H1 (cell line): ENCODE results near the gene TAS2R50. TPM values are rescaled to one million over a fixed set of nuclear protein-coding genes. Genes with fewer than 3 reads are reported as not detected.

Experiments used
- CTCF ChIA-PET: fragments of 300-600 bp; sonication (Branson Sonifier 250); formaldehyde crosslinking; loops from one replicate; lab custom pipeline; 2021; ENCODE audit not compliant: partially characterized antibody; lab: Charles Lee
- POLR2A ChIA-PET: fragments of 300-600 bp; sonication (Branson Sonifier 250); formaldehyde crosslinking; loops from one replicate; lab custom pipeline; 2021; ENCODE audit warnings: inconsistent platforms; ENCODE audit not compliant: partially characterized antibody; lab: Charles Lee
- DNase-seq, 2 experiments: peaks; one replicate each; pipeline versions ENCODE4 v3.0.0 to v3.0.0-alpha.2; 2010 to 2022; ENCODE audit warnings: low spot score in 2 of 2, low read depth in 1 of 2, mixed read lengths in 1 of 2
- FAIRE-seq: peaks from 2 replicates; lab custom pipeline; 2011; peaks lifted over from hg19 to GRCh38; lab: Jason Lieb, UNC
- H2AFZ ChIP-seq: 2 replicates; pipeline ENCODE4 v1.8.1; 2012; ENCODE audit warnings: low read length, inconsistent platforms
- H2AK5ac ChIP-seq: 2 replicates; pipeline ENCODE4 v1.6.1; 2013; ENCODE audit warnings: low read depth, low read length
- H2BK120ac ChIP-seq: replicated peaks from 2 replicates; pipeline ENCODE3; 2013; ENCODE audit warnings: low read depth, low read length, inconsistent platforms
- H2BK12ac ChIP-seq: 2 replicates; pipeline ENCODE4 v1.6.1; 2013; ENCODE audit warnings: low read depth, low read length
- H2BK15ac ChIP-seq: 2 replicates; pipeline ENCODE4 v1.6.1; 2013; ENCODE audit warnings: low read length
- H2BK20ac ChIP-seq: 2 replicates; pipeline ENCODE4 v1.6.1; 2013; ENCODE audit warnings: low read length
- H2BK5ac ChIP-seq: 2 replicates; pipeline ENCODE4 v1.6.1; 2013; ENCODE audit warnings: low read depth, low read length
- H3K14ac ChIP-seq: 2 replicates; pipeline ENCODE4 v1.6.1; 2013; ENCODE audit warnings: inconsistent platforms; ENCODE audit not compliant: insufficient read length
- H3K18ac ChIP-seq: 2 replicates; pipeline ENCODE4 v1.6.1; 2013; ENCODE audit warnings: low read length; ENCODE audit errors: extremely low read depth
- H3K23ac ChIP-seq: 2 replicates; pipeline ENCODE4 v1.6.1; 2013; ENCODE audit warnings: inconsistent platforms; ENCODE audit not compliant: insufficient read length
- H3K23me2 ChIP-seq: 2 replicates; pipeline ENCODE4 v1.6.1; 2013; ENCODE audit warnings: low read depth, low read length
- H3K27ac ChIP-seq: 2 replicates; pipeline ENCODE4 v1.6.1; 2011; ENCODE audit warnings: low read depth, low read length, inconsistent platforms
- H3K27me3 ChIP-seq, 4 experiments: replicated peaks in 1 of 4; 1 replicate in 1 of 4; 2 replicates in 3 of 4; pipeline versions ENCODE4 v1.6.1 to v1.8.1; 2011 to 2013; ENCODE audit warnings: low read length in 3 of 4, mild to moderate bottlenecking in 3 of 4, inconsistent platforms in 2 of 4, mixed read lengths in 2 of 4, moderate library complexity in 1 of 4; ENCODE audit not compliant: control insufficient read depth in 3 of 4, insufficient read depth in 3 of 4; ENCODE audit errors: extremely low read depth in 1 of 4
- H3K36me3 ChIP-seq, 4 experiments: 2 replicates each; pipeline versions ENCODE4 v1.6.1 to v1.8.1; 2011 to 2013; ENCODE audit warnings: mild to moderate bottlenecking in 4 of 4, low read length in 3 of 4, moderate library complexity in 2 of 4, control low read depth in 1 of 4, inconsistent platforms in 1 of 4; ENCODE audit not compliant: insufficient read depth in 4 of 4, control insufficient read depth in 2 of 4
- H3K4ac ChIP-seq: replicated peaks from 2 replicates; pipeline ENCODE3; 2013; ENCODE audit warnings: low read length, low read depth, mixed read lengths, inconsistent platforms; ENCODE audit not compliant: insufficient read length
- H3K4me1 ChIP-seq, 4 experiments: replicated peaks in 1 of 4; 1 replicate in 1 of 4; 2 replicates in 3 of 4; pipeline versions ENCODE4 v1.6.1 to v1.8.1; 2011 to 2013; ENCODE audit warnings: low read length in 3 of 4, inconsistent platforms in 2 of 4, mixed read lengths in 1 of 4; ENCODE audit not compliant: insufficient read depth in 4 of 4, control insufficient read depth in 3 of 4
- H3K4me2 ChIP-seq, 2 experiments: 2 replicates each; pipeline versions ENCODE4 v1.6.1 to v1.8.1; 2011 to 2013; ENCODE audit warnings: low read depth in 2 of 2, low read length in 2 of 2, control low read depth in 1 of 2, inconsistent platforms in 1 of 2, mild to moderate bottlenecking in 1 of 2; ENCODE audit not compliant: insufficient read depth in 1 of 2
- H3K4me3 ChIP-seq, 4 experiments: fragments of 200-600, 300-600 bp in 1 of 4; sonication (generic), shearing (Covaris generic), sonication (Bioruptor Twin) in 1 of 4; 2 replicates each; pipeline versions ENCODE4 v1.5.1 to v1.8.1; 2011 to 2016; ENCODE audit warnings: low read length in 4 of 4, low read depth in 3 of 4, control low read depth in 2 of 4, inconsistent platforms in 2 of 4, mild to moderate bottlenecking in 2 of 4, mixed read lengths in 1 of 4, moderate library complexity in 1 of 4; ENCODE audit not compliant: insufficient read depth in 2 of 4; ENCODE audit errors: extremely low read depth in 1 of 4
- H3K56ac ChIP-seq: replicated peaks from 2 replicates; pipeline ENCODE3; 2013; ENCODE audit warnings: low read depth, mild to moderate bottlenecking, mixed read lengths, low read length, inconsistent platforms; ENCODE audit not compliant: insufficient read length
- H3K79me1 ChIP-seq: 2 replicates; pipeline ENCODE4 v1.6.1; 2013; ENCODE audit warnings: low read depth, low read length, control low read depth
- H3K79me2 ChIP-seq, 2 experiments: 2 replicates each; pipeline versions ENCODE4 v1.6.1 to v1.8.1; 2012 to 2013; ENCODE audit warnings: low read length in 2 of 2, mild to moderate bottlenecking in 2 of 2, inconsistent platforms in 1 of 2; ENCODE audit not compliant: insufficient read depth in 2 of 2, control insufficient read depth in 1 of 2
- H3K9ac ChIP-seq, 4 experiments: replicated peaks in 1 of 4; 1 replicate in 1 of 4; 2 replicates in 3 of 4; pipeline versions ENCODE4 v1.6.1 to v1.8.1; 2011 to 2013; ENCODE audit warnings: low read depth in 3 of 4, low read length in 3 of 4, control low read depth in 2 of 4, mild to moderate bottlenecking in 2 of 4, moderate library complexity in 2 of 4, inconsistent platforms in 1 of 4; ENCODE audit errors: extremely low read depth in 1 of 4
- H3K9me3 ChIP-seq, 2 experiments: 2 replicates each; pipeline versions ENCODE4 v1.6.1 to v1.8.1; 2012 to 2013; ENCODE audit warnings: mild to moderate bottlenecking in 2 of 2, moderate library complexity in 2 of 2, control low read depth in 1 of 2, inconsistent platforms in 1 of 2, low read depth in 1 of 2, low read length in 1 of 2, mixed read lengths in 1 of 2; ENCODE audit not compliant: insufficient read depth in 2 of 2
- H4K20me1 ChIP-seq, 2 experiments: replicated peaks in 1 of 2; 2 replicates each; pipeline versions ENCODE3 to v1.8.1; 2011 to 2013; ENCODE audit warnings: inconsistent platforms in 2 of 2, low read length in 2 of 2, mild to moderate bottlenecking in 1 of 2; ENCODE audit not compliant: insufficient read depth in 2 of 2, control insufficient read depth in 1 of 2
- H4K5ac ChIP-seq: 2 replicates; pipeline ENCODE4 v1.6.1; 2013; ENCODE audit warnings: low read length, low read depth, mixed read lengths, inconsistent platforms; ENCODE audit not compliant: insufficient read length
- H4K8ac ChIP-seq: 2 replicates; pipeline ENCODE4 v1.8.0; 2013; ENCODE audit warnings: mild to moderate bottlenecking, moderate library complexity, low read length, inconsistent platforms; ENCODE audit not compliant: insufficient read depth; ENCODE audit errors: extremely low read depth
- H4K91ac ChIP-seq: replicated peaks from 2 replicates; pipeline ENCODE3; 2013; ENCODE audit warnings: low read length, mixed read lengths, inconsistent platforms; ENCODE audit not compliant: insufficient read length
- BACH1 ChIP-seq: IDR thresholded peaks from 2 replicates; pipeline ENCODE4 v1.6.1; 2012; ENCODE audit warnings: low read length, improper control_type of control experiment
- EZH2 ChIP-seq: fragments of 200-600 bp; sonication (generic); IDR thresholded peaks from 2 replicates; pipeline ENCODE4 v1.7.1; 2012; ENCODE audit warnings: low read depth, mild to moderate bottlenecking, moderate library complexity, low read length, inconsistent platforms; ENCODE audit not compliant: severe bottlenecking
- MAX ChIP-seq: IDR thresholded peaks from 2 replicates; pipeline ENCODE4 v1.6.1; 2012; ENCODE audit warnings: inconsistent platforms
- WGBS, 2 experiments: shearing (Covaris generic) in 1 of 2; methylation state at CpG; one replicate each; pipeline versions ENCODE4 v1.1.6 to v1.1.7; 2013 to 2015; ENCODE audit warnings: low lambda C conversion rate in 2 of 2, mixed read lengths in 2 of 2, inconsistent platforms in 1 of 2, low coverage in 1 of 2, missing lambda C conversion rate in 1 of 2; ENCODE audit not compliant: insufficient replicate concordance in 2 of 2, insufficient coverage in 1 of 2, insufficient read length in 1 of 2; ENCODE audit errors: extremely low coverage in 1 of 2, missing lambda C conversion rate in 1 of 2; 5-methylcytosine and 5-hydroxymethylcytosine counted together
- polyA plus RNA-seq, 7 experiments: library from polyadenylated mRNA; depleted of rRNA in 3 of 7; stranded (reverse) in 5 of 7; unstranded in 2 of 7; fragments of >200 nt in 5 of 7; fragments of 200-250 nt in 2 of 7; gene quantifications; 1 replicate in 5 of 7; 2 replicates in 1 of 7; 4 replicates in 1 of 7; pipeline versions ENCODE4 v1.2.1 to v1.2.3, GENCODE V29; 2011 to 2013; ENCODE audit warnings: missing spikeins in 2 of 7, mixed read lengths in 2 of 7
- total RNA-seq: library from RNA; stranded (reverse); fragmentation: NEBNext Ultra II Directional; extraction: Animal tissue kit (Norgen Biotek cat#: 25700); gene quantifications from 2 replicates; pipeline ENCODE4 v1.2.1, GENCODE V29; 2021

Gene TAS2R50
- total and polyA plus RNA-seq, 2 of the 8 experiments (the other 6 are each of a cell fraction or from before 2014, with no cell fraction given), result 0.11 to 0.50 TPM

GRCh38 chr12:10941916-10942607 is 44.6 kb downstream of the TAS2R50 start:
- H4K8ac ChIP-seq, result no peak overlapping the region
- H3K27ac ChIP-seq, result no peak overlapping the region; the same call in 1 of the 2 replicates
- no peak overlapping the region for H3K9ac ChIP-seq
- no peak overlapping the region for H2BK20ac ChIP-seq
- H4K20me1 ChIP-seq, result no peaks in the 10 kb centered on the region
- H3K23ac ChIP-seq, result no peak overlapping the region
- no peaks in the 10 kb centered on the region for H3K27me3 ChIP-seq
- no peak overlapping the region for H2AK5ac ChIP-seq
- POLR2A ChIA-PET, result no interaction called here
- H3K4ac ChIP-seq, result no peak overlapping the region
- H2BK12ac ChIP-seq, result no peak overlapping the region
- no peaks in the 10 kb centered on the region for H3K23me2 ChIP-seq
- DNase-seq (peak in 1 of 2 experiments; percentile 39), FAIRE-seq (no peak)
- no peaks in the 10 kb centered on the region; a peak in 1 of 8 replicates for H3K36me3 ChIP-seq
- H3K79me2 ChIP-seq, result no peaks in the 10 kb centered on the region
- no peak overlapping the region for H2BK15ac ChIP-seq
- H3K79me1 ChIP-seq, result no peaks in the 10 kb centered on the region; the same call in 1 of the 2 replicates
- WGBS, 2 experiments, result 86% methylated on average over 4 of the region's 4 CpGs; no CpG with 5 or more reads in 1 of the 2 experiments
- no peak overlapping the region for H3K18ac ChIP-seq
- H2AFZ ChIP-seq, result no peak overlapping the region
- H3K14ac ChIP-seq, result no peak overlapping the region
- H3K56ac ChIP-seq, result no peak overlapping the region
- H2BK120ac ChIP-seq, result no peak overlapping the region
- peaks cover 3 to 13% of the 10 kb centered on the region in 2 experiments; a peak in 3 of 4 replicates for H3K9me3 ChIP-seq
- H2BK5ac ChIP-seq, result peak overlapping the region; percentile 9; the same call in 1 of the 2 replicates
- no peak overlapping the region for H4K5ac ChIP-seq
- peaks cover 0 to 5% (median 0%) of the 10 kb centered on the region in 4 experiments; a peak in 3 of 7 replicates for H3K4me1 ChIP-seq
- H3K4me3 ChIP-seq, result no peak overlapping the region
- H3K4me2 ChIP-seq, result 0 out of 4 replicates have a peak overlapping the region, but pooled peaks of 1 of the 2 experiments have one; percentile 12
- CTCF ChIA-PET, result interaction anchor here (0.9 to 2.0 kb wide), 6 partner anchors 8 to 544 kb away, joined by 3 to 8 read pairs (median 4); no protein-coding TSS in a partner anchor
- H4K91ac ChIP-seq, result no peak overlapping the region
- TF ChIP-seq BACH1 (peak; percentile 80), MAX (0 out of 2 replicates have a peak, but pooled peaks have one; percentile 19), EZH2 (no peak)
